Ovary (tissue), 9 donors: ENCODE data around the gene MED15. TPM values are rescaled to one million over a fixed set of nuclear protein-coding genes. Genes with fewer than 3 reads are reported as not detected.

Experiments
- DNase-seq, 5 donors: peaks; one replicate each; pipeline ENCODE4 v3.0.0-alpha.2; 2019 to 2020
- H3K27ac ChIP-seq, 2 donors: fragments of 200-600 bp; one replicate each; pipeline versions ENCODE4 v1.5.1 to v1.8.0; 2019 to 2022
- H3K27me3 ChIP-seq: fragments of 200-600 bp; one replicate; pipeline ENCODE4 v1.8.0; 2022
- H3K36me3 ChIP-seq: fragments of 200-600 bp; sonication (generic); one replicate; pipeline ENCODE4 v1.5.1; 2019
- H3K4me1 ChIP-seq: one replicate; pipeline ENCODE4 v1.8.1; 2013; ENCODE audit warnings: mild to moderate bottlenecking, moderate library complexity; ENCODE audit not compliant: insufficient read depth
- H3K4me3 ChIP-seq: fragments of 200-600 bp; sonication (generic); one replicate; pipeline ENCODE4 v1.5.1; 2017
- H3K9me3 ChIP-seq, 2 donors: fragments of 200-600 bp in 1 of 2; sonication (generic) in 1 of 2; one replicate each; pipeline versions ENCODE4 v1.5.1 to v1.8.1; 2013 to 2019; ENCODE audit warnings: mild to moderate bottlenecking in 1 of 2, moderate library complexity in 1 of 2
- CTCF ChIP-seq, 3 donors: fragments of 450-650 bp in 2 of 3; fragments of 200-600 bp in 1 of 3; IDR thresholded peaks; one replicate each; pipeline versions ENCODE4 v1.5.1 to v1.8.0; 2016 to 2022; ENCODE audit warnings: antibody characterized with exemption in 3 of 3, mild to moderate bottlenecking in 1 of 3
- EP300 ChIP-seq: sonication (generic); formaldehyde crosslinking; IDR thresholded peaks from one replicate; pipeline ENCODE4 v1.6.1; 2017; ENCODE audit warnings: antibody characterized with exemption
- POLR2A ChIP-seq: fragments of 450-650 bp; IDR thresholded peaks from one replicate; pipeline ENCODE4 v1.6.1; 2017; ENCODE audit warnings: antibody characterized with exemption, mild to moderate bottlenecking, moderate library complexity
- WGBS, 3 donors: extraction: QIAGEN DNeasy Blood & Tissue Kit in 1 of 3; methylation state at CpG; one replicate each; pipeline versions ENCODE4 v1.1.5 to v1.1.7; 2013 to 2017; 5-methylcytosine and 5-hydroxymethylcytosine counted together
- intact Hi-C, 4 donors: fragments of 100-400 bp; cut with DNase I; formaldehyde crosslinking; loops; one replicate each; pipeline versions ENCODE4 v1.11.0 to v1.15.1; 2022 to 2023
- polyA plus RNA-seq, 2 donors: library from polyadenylated mRNA; stranded (reverse); fragments of 200-250 nt in 1 of 2; fragments of 350-450 nt in 1 of 2; fragmentation: Illumina TruSeq in 1 of 2; extraction: RNeasy Lipid Tissue Mini Kit (QIAGEN cat#74804) in 1 of 2; gene quantifications; one replicate each; pipeline ENCODE4 v1.2.3, GENCODE V29; 2013 to 2014
- total RNA-seq, 7 donors: library from RNA; depleted of rRNA in 2 of 7; stranded (reverse); fragments of >200 nt in 2 of 7; fragmentation: NEBNext Ultra II Directional in 3 of 7; extraction: Animal tissue kit (Norgen Biotek cat#: 25700) in 3 of 7; gene quantifications; one replicate each; pipeline versions ENCODE4 v1.1.0 to v1.2.4, GENCODE V29; 2016 to 2023
- donor health status: DM: no; HTN: no; CAD: no; lungs with moderate emphysema.
- donor health status: DM: no; HTN: no; CAD: no.
- donor health status: Bipolar disorder and iron deficiency.
- donor health status: DM: yes; HTN: yes; CAD: no.
- donor health status: DM: no; HTN: no; CAD: no.
- donor health status: DM: yes; HTN: yes; CAD: no.

The MED15 gene
- total and polyA plus RNA-seq, 9 donors, result 21.9 to 79.3 (median 68.3) TPM

DNA sequence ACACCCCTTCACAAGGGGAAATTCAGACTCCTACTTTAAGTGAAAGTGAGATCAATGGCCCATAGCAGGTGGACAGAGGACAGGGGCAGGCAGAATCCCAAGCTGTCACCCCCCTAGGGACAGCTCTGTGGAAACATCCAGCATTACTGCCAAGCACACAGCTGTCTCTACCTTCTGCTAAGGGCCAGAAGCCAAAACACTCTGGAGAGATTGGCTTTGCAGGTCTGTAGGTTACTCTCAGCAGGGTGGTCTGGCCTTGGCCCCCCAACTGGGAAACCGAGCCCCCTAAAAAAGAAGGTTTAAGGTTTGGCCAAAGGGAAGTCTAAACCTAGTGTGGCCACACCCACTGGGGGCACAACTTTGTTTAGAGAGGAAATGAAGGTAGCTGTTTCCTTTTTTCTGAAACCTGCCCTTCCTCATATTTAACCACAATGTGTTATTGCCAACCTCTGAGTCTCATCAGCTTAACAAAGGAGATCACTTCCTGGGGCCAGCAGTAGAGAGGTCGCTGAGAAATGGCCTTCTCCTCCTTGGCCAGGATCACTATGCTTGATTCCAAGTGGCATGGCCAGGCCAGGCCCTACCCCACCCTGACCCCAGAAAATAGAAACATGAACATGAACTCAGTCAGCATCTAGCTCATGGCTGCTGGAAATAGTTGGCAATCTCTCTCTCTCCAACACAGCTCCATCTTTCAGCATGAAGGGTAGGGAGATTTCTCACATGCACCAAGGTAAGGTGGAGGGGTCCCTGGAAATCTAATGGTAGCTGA, 43.9 kb upstream of the MED15 start:
- Histone ChIP-seq H3K36me3 (no peaks in the 10 kb centered on the region), H3K27ac (no peak overlapping the region), H3K9me3 (no peaks in the 10 kb centered on the region), H3K27me3 (no peaks in the 10 kb centered on the region), H3K4me1 (peaks cover 8% of the 10 kb centered on the region), H3K4me3 (no peak overlapping the region)
- no peak for DNase-seq
- TF ChIP-seq POLR2A (no peak), CTCF (IDR thresholded peaks at IDR 0.05) (no peak), EP300 (no peak)
- intact Hi-C loops, result no loop called here
- 27 to 44% (median 41%) methylated on average over 2 of the region's 2 CpGs for WGBS, 3 donors

- Histone ChIP-seq H3K27me3 (no peaks in the 10 kb centered on the region), H3K4me3 (no peak overlapping the region), H3K4me1 (peaks cover 6% of the 10 kb centered on the region), H3K9me3 (no peaks in the 10 kb centered on the region), H3K36me3 (no peaks in the 10 kb centered on the region), H3K27ac (no peak overlapping the region)
- no peak for TF ChIP-seq POLR2A
- TF ChIP-seq CTCF (IDR thresholded peaks at IDR 0.05), result no peak
- no peak for TF ChIP-seq EP300
- intact Hi-C loops, result no loop called here
- peak in 1 of 5 donors; percentile 1 for DNase-seq
- 83 to 88% (median 84%) methylated on average over 11 of the region's 11 CpGs for WGBS, 3 donors
These were observed 43.3 kb upstream of the MED15 start for GRCh38 chr22:20464096-20464614.

DNA sequence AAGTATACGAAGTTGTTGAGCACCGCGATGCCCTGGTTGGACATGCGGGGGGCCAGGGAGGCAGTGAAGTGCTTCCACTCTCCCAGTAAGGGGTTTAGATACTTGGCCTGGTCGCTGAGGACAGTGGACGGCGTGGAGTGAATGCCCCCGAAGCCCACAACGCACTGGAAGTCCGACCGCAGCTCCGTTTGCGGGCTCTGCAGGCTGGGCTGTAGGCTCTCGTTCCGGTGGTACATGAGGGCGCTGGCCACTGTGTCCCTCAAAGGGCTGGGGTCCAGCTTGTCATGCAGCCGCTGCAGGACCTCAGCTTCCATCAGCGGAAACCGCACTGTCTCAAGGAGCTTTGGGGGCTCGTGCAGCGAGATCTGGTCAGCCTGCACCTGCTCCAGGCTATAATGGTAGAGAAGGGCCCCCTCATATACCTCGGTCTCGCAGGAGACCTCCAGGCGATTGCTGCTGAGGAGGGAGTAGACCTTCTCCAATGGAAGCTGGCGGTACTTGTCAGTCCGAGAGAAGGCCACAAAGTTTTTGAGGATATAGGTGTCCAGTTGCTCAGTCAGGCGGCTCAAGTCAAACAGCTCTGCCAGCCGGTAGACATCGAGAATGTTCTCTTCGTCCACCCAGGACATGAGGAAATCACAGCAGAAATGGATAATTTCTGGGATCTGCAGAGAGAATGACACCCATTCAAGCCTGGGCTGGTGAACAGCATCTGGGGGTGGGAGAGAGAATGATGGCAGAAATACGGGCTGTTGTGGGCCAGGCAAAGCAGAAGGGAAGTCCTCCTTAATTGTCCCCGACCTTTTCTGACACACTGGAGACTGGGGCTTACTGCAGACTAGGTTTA, 42.3 kb upstream of the MED15 start:
- no peak overlapping the region for H3K4me3 ChIP-seq

More for the DNA sequence above, 42.3 kb upstream of the MED15 start:
- no peaks in the 10 kb centered on the region for H3K27me3 ChIP-seq
- no peaks in the 10 kb centered on the region for H3K9me3 ChIP-seq
- TF ChIP-seq CTCF (IDR thresholded peaks at IDR 0.05), result no peak
- TF ChIP-seq EP300, result no peak
- no peak for TF ChIP-seq POLR2A
- WGBS, 3 donors, result 91 to 93% (median 93%) methylated on average over 29 to 32 of the region's 32 CpGs
- DNase-seq, result peak in 1 of 5 donors; percentile 9
- intact Hi-C loops, result no loop called here
- peaks cover 6% of the 10 kb centered on the region for H3K4me1 ChIP-seq
- H3K36me3 ChIP-seq, result no peaks in the 10 kb centered on the region
- no peak overlapping the region for H3K27ac ChIP-seq
